Measurements from ENCODE around the gene MTCL3.
A peak's percentile ranks its signal among the peaks of the same experiment; 100 is the strongest.

Gene MTCL3

GRCh38 chr6:127515234-127515793 is 3.8 kb downstream of the MTCL3 start:
- DNase-seq (ENCODE audit: low read depth in 3 of 3), result no peak

DNA sequence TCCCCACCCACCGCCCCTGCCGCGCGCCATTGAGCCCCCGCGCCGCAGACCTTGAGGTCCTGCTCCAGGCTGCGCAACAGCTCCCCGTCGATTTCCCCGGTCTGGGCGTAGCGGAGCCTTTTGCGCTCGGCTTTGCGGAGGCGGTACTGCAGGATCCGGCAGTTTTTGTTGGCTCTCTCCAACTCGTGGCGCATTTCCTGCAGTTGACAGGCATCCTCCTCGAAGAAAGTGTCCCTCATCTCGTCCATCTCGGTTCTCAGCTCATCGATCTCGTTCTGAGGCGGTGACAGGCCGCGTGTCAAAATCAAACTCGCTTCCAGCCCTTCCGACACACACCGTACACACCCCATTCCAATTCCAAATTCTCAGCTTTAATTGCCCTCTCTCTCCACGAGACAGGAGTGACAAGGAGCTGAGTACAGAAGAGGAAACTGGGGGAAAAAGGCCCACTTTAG is 4.3 kb downstream of the MTCL3 start:
- DNase-seq (ENCODE audit: low read depth in 3 of 3), result peak in 1 of 3 donors; percentile 26

GRCh38 chr6:127514179-127514772 is 4.9 kb downstream of the MTCL3 start:
- DNase-seq (ENCODE audit: low read depth in 3 of 3), result no peak

DNA sequence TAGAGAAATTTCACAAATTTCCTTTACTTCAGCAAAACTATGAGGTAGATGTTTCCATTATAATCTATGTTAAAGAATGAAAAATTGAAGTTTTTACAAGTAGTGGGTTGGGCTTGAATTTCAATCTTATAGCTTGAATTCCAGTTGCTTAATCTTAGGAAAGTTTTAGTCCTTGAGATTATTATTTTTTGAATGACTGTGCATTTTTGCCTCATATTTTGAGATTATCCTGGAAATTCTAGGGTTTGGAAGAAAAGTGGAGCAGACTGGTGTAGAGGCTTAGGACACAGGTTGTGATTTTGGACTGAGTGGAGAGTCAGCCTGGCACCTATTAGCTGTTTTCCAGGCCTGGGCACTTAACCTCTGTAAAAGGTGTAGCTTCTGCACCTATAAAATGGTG is 5.7 kb downstream of the MTCL3 start:
- no peak for DNase-seq (ENCODE audit: low read depth in 3 of 3)

DNA sequence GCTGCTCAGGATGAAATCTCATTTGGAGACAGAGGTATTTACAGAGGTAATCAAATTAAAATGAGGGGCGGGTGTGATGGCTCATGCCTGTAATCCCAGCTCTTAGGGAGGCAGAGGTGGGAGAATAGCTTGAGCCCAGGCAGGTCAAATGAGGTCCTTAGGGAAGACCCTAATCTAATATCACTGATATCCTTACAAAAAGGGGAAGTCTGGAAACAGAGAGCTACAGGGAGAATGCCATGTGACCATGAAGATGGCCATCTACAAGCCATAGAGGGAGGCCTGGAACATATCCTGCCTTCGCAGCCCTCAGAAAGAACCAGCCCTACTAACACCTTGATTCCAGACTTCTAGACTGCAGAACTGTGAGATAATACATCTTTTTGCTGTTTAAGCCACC is 8.3 kb downstream of the MTCL3 start:
- no peak for DNase-seq (ENCODE audit: low read depth in 3 of 3)

DNA sequence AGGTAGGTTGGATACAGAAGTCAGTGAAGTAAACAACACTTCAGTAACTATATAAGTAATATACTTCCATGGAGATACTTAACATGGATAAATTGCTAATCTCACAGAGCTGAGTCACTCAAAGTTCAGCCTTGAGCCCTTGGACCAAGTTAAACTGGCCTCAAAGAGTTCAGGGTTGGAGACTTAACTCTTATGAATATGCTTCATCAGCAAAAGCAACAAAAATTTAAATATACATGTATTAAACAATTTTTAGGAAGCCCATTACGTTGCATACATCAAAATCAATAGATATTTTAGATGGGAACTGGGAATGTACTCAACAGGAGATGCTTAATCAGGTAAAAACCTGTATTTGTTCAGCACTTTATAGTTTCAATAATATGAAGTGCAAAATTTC is 12.2 kb downstream of the MTCL3 start:
- DNase-seq (ENCODE audit: low read depth in 3 of 3), result no peak

- DNase-seq (ENCODE audit: low read depth in 3 of 3), result no peak
Observed at GRCh38 chr6:127503022-127503421, 16.1 kb downstream of the MTCL3 start.

DNA sequence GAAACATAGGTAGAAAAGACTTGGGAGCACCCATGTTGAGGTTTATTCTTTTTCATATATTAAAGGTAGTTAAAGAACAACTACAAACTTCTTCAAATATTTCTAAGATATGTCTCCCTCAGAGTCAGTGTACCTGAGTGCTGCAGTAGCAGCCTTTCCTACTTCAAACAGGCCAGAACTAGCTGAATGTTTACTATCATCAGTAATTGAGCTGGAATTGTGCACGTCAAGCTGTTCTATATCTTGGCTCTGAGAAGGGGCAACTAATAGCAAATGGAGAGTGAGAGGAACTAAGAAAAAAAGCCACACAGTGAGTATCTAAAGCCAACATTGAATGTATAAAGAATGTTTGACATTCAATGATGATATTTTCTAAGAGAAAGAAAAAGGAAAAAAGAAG is 21.7 kb downstream of the MTCL3 start:
- no peak for DNase-seq (ENCODE audit: low read depth in 3 of 3)

DNA sequence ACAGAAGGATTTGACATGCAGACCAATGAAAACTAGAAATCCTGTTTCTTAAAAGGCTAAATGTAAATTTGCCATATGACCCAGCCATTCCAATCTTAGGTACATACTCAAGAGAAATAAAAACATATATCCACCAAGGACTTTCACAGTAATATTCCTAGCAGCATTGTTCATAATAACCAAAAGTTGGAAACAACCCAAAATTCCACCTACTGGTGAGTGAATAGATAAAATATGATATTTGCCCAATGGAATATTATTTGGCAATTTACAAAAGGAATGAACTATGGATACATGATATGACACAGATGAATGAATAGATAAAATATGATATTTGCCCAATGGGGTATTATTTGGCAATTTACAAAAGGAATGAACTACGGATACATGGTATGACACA is 22.7 kb downstream of the MTCL3 start:
- no peak for DNase-seq (ENCODE audit: low read depth in 3 of 3)

DNA sequence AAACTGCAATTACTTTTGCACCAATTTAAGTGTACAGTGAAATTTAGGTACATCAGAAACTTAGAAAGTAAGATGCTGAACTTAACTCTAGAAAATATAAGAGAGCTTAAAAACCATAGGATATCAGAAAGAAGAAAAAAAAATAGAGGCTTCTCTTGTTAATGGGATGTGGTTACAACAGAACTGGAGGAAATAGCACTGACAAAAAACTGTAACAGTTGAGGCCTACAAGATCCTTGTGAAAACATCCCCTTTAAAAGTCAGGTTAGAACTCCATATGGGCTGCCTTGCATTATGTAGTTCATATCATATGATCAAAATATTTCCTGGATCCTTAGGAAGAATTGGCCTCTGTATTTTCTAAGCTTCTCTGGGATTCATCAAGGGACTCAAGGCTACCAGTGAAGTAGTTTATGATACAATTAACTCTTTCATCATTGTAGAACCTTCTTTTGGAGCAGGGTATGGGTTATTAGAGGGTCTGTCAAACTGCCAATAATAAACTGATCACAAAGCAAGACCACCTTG is 24.8 kb downstream of the MTCL3 start:
- no peak for DNase-seq (ENCODE audit: low read depth in 3 of 3)

DNA sequence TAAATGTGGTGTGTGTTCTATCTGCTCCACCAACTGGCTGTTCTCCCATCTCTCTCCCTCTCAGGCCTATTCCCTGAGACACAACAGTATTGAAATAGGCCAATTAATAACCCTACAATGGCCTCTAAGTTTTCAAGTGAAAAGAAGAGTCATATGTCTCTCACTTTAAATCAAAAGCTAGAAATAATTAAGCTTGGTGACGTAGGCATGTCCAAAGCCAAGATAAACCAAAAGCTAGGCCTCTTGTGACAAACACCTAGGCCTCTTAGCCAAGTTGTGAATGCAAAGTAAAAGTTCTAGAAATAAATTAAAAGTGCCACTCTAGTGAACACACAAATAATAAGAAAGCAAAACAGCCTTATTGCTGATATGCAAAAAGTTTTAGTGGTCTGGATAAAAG is 29.9 kb downstream of the MTCL3 start:
- no peak for DNase-seq (ENCODE audit: low read depth in 3 of 3)

- no peak for DNase-seq (ENCODE audit: low read depth in 3 of 3)
Observed at GRCh38 chr6:127486934-127487333, 32.2 kb downstream of the MTCL3 start.

DNA sequence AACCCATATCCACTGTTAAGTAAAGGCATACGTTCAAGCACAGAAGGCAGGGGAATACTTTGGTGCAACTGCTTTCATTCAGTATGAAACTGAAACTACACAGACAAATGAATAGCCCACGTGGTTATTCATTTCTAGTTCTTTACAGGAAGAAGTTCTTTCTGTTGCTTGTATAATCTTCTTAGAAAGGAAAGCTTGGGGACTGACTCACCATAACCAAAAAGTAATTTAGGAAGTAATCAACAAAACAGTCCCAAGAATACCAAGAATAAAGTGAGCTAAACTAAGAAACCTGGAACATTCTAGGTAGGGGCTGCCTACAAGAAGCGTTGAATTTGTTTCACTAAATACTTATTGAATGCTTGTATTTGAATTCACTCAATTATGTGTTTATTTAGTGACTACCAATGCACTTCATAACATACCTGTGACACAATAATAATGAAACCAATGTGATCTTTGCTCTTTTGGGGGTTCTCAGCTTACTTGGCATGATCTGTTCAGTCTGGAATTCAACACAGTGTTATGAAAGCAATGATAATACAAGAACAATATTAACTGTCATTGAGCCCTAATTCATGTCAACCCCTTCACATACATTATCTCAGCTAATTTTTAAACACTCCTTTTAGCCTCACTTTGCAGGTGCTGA is 34.8 kb downstream of the MTCL3 start:
- no peak for DNase-seq (ENCODE audit: low read depth in 3 of 3)

DNA sequence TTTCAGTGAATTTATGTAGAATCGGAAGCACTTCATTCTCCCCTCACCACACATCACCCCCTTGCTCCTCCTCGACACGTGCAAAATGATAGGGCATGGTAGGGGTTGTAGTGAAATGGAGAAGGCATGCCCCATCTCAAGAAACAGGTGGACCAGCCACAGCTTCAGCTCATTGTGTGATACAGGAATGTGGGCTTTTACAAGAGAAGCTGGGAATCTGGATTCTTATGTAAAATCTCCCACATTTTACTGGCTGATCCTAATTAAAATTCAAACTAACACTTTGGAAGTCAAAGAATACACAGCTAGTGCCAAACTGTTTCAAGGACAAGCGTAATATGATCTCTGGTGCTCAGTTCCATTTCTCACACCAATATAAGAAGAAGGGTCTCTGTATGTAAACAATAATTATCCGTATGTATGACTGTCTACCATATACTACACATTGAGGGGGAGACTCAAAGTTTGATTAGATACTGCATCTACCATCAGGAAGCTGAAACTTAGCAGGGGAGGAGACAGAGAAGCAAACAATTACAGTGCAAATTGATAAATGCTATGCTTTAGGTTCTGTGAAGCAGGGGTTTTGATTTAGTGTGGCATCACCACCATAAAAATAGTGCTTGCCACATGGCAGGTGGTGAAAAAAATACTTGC is 35.6 kb downstream of the MTCL3 start:
- no peak for DNase-seq (ENCODE audit: low read depth in 3 of 3)

DNA sequence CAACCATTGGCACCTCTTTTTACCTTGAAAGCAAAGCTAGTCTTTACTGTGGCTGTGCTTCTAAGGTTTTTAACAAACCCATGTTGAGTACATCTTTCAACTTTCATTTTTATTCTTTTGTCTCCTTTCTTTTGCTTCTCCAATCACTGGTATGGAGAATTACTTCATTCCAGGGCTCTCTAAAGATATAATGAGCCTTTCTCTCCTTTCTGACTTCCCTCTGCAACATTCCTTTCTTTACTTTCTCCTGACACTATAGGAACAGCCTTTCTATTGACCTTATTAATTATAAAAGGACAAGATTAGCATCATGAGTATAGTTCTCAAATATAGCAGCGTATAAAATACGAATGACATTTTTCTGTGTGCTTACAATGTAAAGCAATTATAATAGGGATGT is 36.8 kb downstream of the MTCL3 start:
- no peak for DNase-seq (ENCODE audit: low read depth in 3 of 3)

DNA sequence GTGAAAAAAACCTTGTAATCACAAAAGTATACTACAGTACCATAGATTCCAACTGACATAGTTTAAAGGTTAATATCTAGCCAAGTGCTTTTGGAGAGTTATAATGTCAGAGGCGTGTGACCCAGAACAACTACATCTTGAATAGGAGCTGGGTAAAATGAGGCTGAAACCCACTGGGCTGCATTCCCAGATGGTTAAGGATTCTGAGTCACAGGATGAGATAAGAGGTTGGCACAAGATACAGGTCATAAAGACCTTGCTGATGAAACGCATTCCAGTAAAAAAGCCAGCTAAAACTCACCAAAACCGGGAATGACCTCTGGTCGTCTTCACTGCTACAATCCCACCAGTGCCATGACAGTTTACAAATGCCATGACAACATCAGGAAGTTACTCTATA is 37.5 kb downstream of the MTCL3 start:
- DNase-seq (ENCODE audit: low read depth in 3 of 3), result no peak

DNA sequence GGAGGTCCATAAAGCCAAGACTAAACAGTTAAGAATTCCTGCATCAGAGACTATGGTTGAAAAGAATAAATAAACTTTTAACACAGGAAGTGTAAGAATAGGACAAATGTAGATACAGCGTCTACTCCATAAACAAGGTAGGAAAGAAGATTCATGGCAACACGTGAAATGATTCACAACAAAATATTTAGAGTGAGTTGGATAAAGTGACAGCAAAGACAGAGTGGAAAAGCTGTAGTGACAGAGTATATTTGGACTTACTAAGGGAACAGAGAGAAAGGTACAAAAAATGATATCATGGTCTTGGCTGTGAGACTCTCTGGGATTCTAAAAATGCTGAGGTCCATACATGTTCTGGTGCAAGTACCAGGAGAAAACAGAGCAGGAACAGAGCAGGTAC is 38.0 kb downstream of the MTCL3 start:
- DNase-seq (ENCODE audit: low read depth in 3 of 3), result no peak

- DNase-seq (ENCODE audit: low read depth in 3 of 3), result no peak
Observed at GRCh38 chr6:127477658-127478057, 41.5 kb downstream of the MTCL3 start.

DNA sequence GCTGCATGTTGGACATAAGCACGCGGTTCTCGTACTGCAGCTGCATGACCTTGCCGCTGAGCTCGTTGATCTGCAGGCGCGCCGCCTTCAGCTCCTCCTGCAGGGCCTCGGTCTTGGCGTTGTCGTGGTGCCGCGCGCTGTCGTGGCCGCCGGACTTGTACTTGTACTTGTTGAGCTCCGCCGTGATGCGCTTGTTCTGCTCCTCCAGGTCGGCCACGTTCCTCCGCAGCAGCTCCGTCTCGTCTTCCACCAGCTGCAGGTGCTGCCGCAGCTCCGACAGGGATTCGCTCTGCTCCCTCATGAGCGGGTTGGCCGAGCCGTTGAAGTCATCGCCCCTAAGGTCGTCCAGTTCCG is 43.3 kb downstream of the MTCL3 start:
- no peak for DNase-seq (ENCODE audit: low read depth in 3 of 3)

DNA sequence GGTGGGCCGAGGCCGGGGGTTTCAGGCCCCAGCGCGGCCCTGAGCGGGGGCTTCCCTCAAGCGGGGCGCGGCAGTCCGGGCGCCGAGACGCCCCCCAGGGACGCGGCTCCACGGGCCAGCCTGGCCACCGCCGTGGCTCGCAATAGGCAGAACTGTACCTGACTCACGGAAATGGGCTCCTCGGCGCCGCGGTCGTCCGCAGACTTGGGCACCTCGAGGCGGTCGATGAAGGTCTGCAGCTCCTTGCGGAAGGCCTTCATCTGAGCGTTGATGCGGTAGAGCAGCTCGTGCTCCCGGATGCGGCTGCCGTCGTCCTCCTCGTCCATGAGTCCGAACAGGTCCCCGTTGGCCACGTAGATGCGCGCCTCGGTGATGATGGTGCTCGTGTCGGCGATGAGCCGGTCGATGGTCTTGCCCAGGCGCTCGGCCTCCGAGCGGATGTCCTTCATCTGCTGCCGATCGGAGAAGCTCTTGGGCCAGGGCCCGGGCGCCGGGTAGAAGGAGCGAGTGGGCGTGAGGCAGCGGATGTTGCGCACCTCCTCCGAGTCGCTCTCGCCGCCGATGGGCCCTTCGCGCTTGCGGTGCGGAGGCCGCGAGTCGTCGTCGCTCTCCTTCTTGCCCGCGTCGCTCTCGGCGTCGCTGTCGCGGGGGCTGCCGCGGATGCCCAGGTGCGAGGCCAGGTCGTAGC is 43.9 kb downstream of the MTCL3 start:
- DNase-seq (ENCODE audit: low read depth in 3 of 3), result no peak

- DNase-seq (ENCODE audit: low read depth in 3 of 3), result no peak
Observed at GRCh38 chr6:127471379-127472255, 47.5 kb downstream of the MTCL3 start.
